Activated CD8-positive, alpha-beta memory T cell treated with anti-CD3 and anti-CD28 coated beads, Interleukin-2, amount 50 U/mL, for 4 hours (primary cell): ENCODE results near the gene RMND5A.
A peak's percentile ranks its signal among the peaks of the same experiment; 100 is the strongest.

Experiments used
- DNase-seq: peaks from one replicate; pipeline ENCODE4 v3.0.0-alpha.2; 2020

Gene RMND5A

GRCh38 chr2:86768189-86768949, 48.3 kb downstream of the RMND5A start:
- DNase-seq: no peak

- no peak for DNase-seq
Measured at GRCh38 chr2:86769838-86770237, 49.7 kb downstream of the RMND5A start.

- no peak for DNase-seq
Measured at GRCh38 chr2:86770816-86771301, 50.8 kb downstream of the RMND5A start.

- DNase-seq: no peak
Measured at GRCh38 chr2:86772611-86773010, 52.5 kb downstream of the RMND5A start.

- no peak for DNase-seq
Measured at GRCh38 chr2:86774862-86775261, 54.8 kb downstream of the RMND5A start.

- no peak for DNase-seq
Measured at GRCh38 chr2:86775338-86775737, 55.2 kb downstream of the RMND5A start.

GRCh38 chr2:86776532-86776931, 56.4 kb downstream of the RMND5A start:
- no peak for DNase-seq

GRCh38 chr2:86778957-86779356, 58.9 kb downstream of the RMND5A start:
- DNase-seq: no peak

GRCh38 chr2:86779971-86780370, 59.9 kb downstream of the RMND5A start:
- DNase-seq: no peak

- no peak for DNase-seq
Measured at GRCh38 chr2:86781363-86781762, 61.3 kb downstream of the RMND5A start.

GRCh38 chr2:86782748-86783147, 62.7 kb downstream of the RMND5A start:
- DNase-seq: no peak

GRCh38 chr2:86783615-86784339, 63.7 kb downstream of the RMND5A start:
- no peak for DNase-seq

GRCh38 chr2:86785456-86785855, 65.4 kb downstream of the RMND5A start:
- peak; percentile 78 for DNase-seq

GRCh38 chr2:86786001-86786536, 66.0 kb downstream of the RMND5A start:
- DNase-seq: peak; percentile 63

- DNase-seq: peak; percentile 34
Measured at GRCh38 chr2:86787736-86788135, 67.6 kb downstream of the RMND5A start.

- no peak for DNase-seq
Measured at GRCh38 chr2:86788165-86788564, 68.1 kb downstream of the RMND5A start.

GRCh38 chr2:86788881-86789686, 69.0 kb downstream of the RMND5A start:
- peak; percentile 44 for DNase-seq

GRCh38 chr2:86789687-86790133, 69.6 kb downstream of the RMND5A start:
- peak; percentile 31 for DNase-seq

GRCh38 chr2:86790134-86790675, 70.1 kb downstream of the RMND5A start:
- peak; percentile 36 for DNase-seq

- peak; percentile 79 for DNase-seq
Measured at GRCh38 chr2:86790676-86791572, 70.8 kb downstream of the RMND5A start, which contains the start of gene CD8A. TSS of gene CD8A (minus strand) at chr2:86790913. CDS start at chr2:86790825, 88 bp downstream.

GRCh38 chr2:86791573-86791972, 71.5 kb downstream of the RMND5A start:
- DNase-seq: peak; percentile 21
